Activated CD4-positive, alpha-beta T cell treated with anti-CD3 and anti-CD28 coated beads, Interleukin-10, Interleukin-2, amounts not matched to agents 100 ng/mL and 50 ng/mL, durations not matched to agents 16 hours and 8 hours (primary cell): ENCODE results near the gene TMED5.

ENCODE experiments used
- DNase-seq: peaks from one replicate; pipeline ENCODE4 v3.0.0-alpha.2; 2020

The TMED5 gene

GRCh38 chr1:93120614-93121013, 59.6 kb downstream of the TMED5 start:
- no peak for DNase-seq

DNA sequence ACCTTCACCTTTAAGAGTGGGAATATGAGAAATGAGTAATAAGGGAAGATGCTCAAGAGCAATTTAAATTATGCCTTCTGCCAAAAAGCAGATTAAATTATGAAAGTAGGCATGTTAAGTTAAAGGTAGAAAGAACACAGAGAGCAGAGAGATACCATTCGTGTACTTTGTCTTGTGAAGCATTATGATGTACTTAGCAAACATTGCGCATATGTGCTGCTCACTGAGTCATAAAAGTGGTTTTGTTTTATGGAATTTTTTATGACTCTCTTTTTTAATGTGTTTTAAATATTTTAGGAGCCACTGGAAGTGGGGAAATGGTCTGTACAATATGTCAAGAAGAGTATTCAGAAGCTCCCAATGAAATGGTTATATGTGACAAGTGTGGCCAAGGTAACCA, 65.8 kb downstream of the TMED5 start:
- DNase-seq, result no peak

DNA sequence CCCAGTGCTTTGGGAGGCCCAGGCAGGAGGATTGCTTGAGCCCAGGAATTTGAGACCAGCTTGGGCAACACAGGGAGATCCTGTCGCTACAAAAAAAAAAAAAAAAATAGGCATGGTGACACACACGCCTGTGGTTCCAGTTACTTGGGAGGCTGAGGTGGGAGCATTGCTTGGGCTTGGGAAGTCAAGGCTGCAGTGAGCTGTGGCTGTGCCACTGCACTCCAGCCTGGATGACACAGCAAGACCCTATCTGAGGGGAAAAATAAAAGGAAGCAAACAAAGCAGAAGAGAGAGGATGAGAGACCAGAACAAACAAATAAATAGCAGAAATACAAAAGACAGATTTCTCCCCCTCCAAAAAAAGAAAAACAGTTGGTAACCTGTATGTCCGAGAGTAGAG, 67.1 kb downstream of the TMED5 start:
- no peak for DNase-seq

GRCh38 chr1:93111561-93111960, 68.7 kb downstream of the TMED5 start:
- no peak for DNase-seq

GRCh38 chr1:93111065-93111464, 69.1 kb downstream of the TMED5 start:
- DNase-seq, result no peak

DNA sequence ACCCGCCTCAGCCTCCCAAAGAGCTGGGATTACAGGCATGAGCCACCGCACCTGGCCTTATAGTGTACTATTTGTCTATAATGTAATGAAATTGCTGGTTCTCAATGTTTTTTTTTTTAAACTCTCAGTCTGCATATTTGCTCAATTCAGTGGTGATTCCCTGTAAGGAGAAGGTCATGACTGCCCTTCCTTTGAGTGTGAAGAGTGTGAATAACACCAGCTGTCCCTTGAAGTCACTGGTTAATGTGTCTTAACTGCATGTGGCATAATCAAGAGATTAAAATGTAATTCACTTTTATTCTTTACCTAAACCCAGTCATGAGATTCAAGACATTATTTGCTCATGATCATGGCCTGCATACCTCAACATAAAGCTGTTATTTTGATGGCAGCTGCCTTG, 70.6 kb downstream of the TMED5 start:
- DNase-seq, result no peak

DNA sequence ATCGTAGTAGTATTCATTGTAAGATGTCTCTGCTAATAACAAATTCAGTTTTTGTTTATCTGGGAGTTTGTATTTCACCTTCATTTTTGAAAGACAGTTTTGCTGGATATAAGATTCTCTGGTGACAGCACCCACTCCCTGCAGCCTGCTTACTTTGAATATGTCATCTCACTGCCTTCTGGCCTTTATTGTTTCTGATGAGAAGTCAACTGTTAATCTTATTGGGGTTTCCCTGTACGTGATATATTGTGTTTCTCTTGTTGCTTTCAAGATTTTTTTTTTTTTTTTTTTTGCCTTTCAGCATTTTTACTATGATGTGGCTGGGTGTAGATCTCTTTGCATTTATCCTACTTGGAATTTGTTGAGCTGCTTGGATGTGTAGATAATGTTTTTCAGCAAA, 71.9 kb downstream of the TMED5 start:
- no peak for DNase-seq

- DNase-seq, result no peak
These were observed 72.8 kb downstream of the TMED5 start for GRCh38 chr1:93107395-93107794.

DNA sequence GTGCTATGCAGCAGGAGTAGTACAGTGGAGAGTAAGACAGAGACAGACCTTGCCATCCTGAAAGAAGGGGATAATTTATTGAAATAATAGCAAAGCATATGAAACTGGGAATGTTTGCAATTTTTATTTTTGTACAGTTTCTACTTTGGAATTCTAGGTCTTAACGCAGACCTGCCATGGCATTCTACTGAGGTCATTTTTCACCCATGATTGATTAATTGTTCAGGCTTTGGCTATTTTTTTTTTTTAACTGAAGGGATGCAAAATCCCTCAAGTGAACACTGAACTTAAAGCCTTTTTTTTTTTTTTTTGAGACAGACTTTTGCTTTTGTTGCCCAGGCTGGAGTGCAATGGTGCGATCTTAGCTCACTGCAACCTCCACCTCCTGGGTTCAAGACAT, 74.0 kb downstream of the TMED5 start:
- DNase-seq, result no peak

- DNase-seq, result no peak
These were observed 78.1 kb downstream of the TMED5 start for GRCh38 chr1:93102142-93102541.
